NCI-H128 (cell line): Measurements from ENCODE around the gene RIMS1.
"Not testable (repeated sequence)": the region's sequence is repeated elsewhere in the genome, so short reads cannot be mapped to it uniquely, and the experiment has no call there.

ENCODE experiments used
- DNase-seq: peaks from one replicate; lab custom pipeline; 2025; ENCODE audit not compliant: unreplicated experiment; lab: John Stamatoyannopoulos, UW

The RIMS1 gene

GRCh38 chr6:71982389-71982788 lies 96.0 kb downstream of the RIMS1 start:
- DNase-seq = no peak

GRCh38 chr6:71983131-71983530 lies 96.8 kb downstream of the RIMS1 start:
- no peak for DNase-seq

GRCh38 chr6:71994705-71995271 lies 108.4 kb downstream of the RIMS1 start:
- DNase-seq = no peak

GRCh38 chr6:71997341-71997740 lies 111.0 kb downstream of the RIMS1 start:
- no peak for DNase-seq

- DNase-seq = no peak
Measured at GRCh38 chr6:72002415-72002814, 116.1 kb downstream of the RIMS1 start.

GRCh38 chr6:72006591-72006990 lies 120.2 kb downstream of the RIMS1 start:
- not testable (repeated sequence) for DNase-seq

GRCh38 chr6:72022830-72023229 lies 136.5 kb downstream of the RIMS1 start:
- DNase-seq = no peak

GRCh38 chr6:72031471-72031870 lies 145.1 kb downstream of the RIMS1 start:
- no peak for DNase-seq

GRCh38 chr6:72032086-72032485 lies 145.7 kb downstream of the RIMS1 start:
- no peak for DNase-seq

GRCh38 chr6:72035486-72035885 lies 149.1 kb downstream of the RIMS1 start:
- no peak for DNase-seq

- no peak for DNase-seq
Measured at GRCh38 chr6:72035966-72036365, 149.6 kb downstream of the RIMS1 start.

- no peak for DNase-seq
Measured at GRCh38 chr6:72037006-72037405, 150.7 kb downstream of the RIMS1 start.

- no peak for DNase-seq
Measured at GRCh38 chr6:72040111-72040510, 153.8 kb downstream of the RIMS1 start.

- DNase-seq = no peak
Measured at GRCh38 chr6:72042088-72042487, 155.7 kb downstream of the RIMS1 start.

GRCh38 chr6:72048080-72048479 lies 161.7 kb downstream of the RIMS1 start:
- DNase-seq = no peak

- DNase-seq = no peak
Measured at GRCh38 chr6:72049376-72049775, 163.0 kb downstream of the RIMS1 start.

- no peak for DNase-seq
Measured at GRCh38 chr6:72061286-72061685, 174.9 kb downstream of the RIMS1 start.

- no peak for DNase-seq
Measured at GRCh38 chr6:72064399-72064975, 178.1 kb downstream of the RIMS1 start.

GRCh38 chr6:72078096-72078495 lies 191.7 kb downstream of the RIMS1 start:
- DNase-seq = no peak

- no peak for DNase-seq
Measured at GRCh38 chr6:72080260-72080941, 194.1 kb downstream of the RIMS1 start.

GRCh38 chr6:72081871-72082270 lies 195.5 kb downstream of the RIMS1 start:
- DNase-seq = no peak

- DNase-seq = no peak
Measured at GRCh38 chr6:72083976-72084375, 197.6 kb downstream of the RIMS1 start.
